HG03139 (cell line): Measurements from ENCODE around the gene SETSIP.
"Not testable (repeated sequence)": the region's sequence is repeated elsewhere in the genome, so short reads cannot be mapped to it uniquely, and the experiment has no call there.

Experiments
- ATAC-seq: cut with Tn5 transposase; IDR thresholded peaks from one replicate; pipeline ENCODE4 v1.9.1; 2021; ENCODE audit not compliant: unreplicated experiment

The SETSIP gene

GRCh38 chr1:92075311-92075710 is at the start of gene SETSIP:
TSS of gene SETSIP (minus strand) at chr1:92075411. CDS start at chr1:92075411, 0 bp downstream.
- ATAC-seq: no peak

DNA sequence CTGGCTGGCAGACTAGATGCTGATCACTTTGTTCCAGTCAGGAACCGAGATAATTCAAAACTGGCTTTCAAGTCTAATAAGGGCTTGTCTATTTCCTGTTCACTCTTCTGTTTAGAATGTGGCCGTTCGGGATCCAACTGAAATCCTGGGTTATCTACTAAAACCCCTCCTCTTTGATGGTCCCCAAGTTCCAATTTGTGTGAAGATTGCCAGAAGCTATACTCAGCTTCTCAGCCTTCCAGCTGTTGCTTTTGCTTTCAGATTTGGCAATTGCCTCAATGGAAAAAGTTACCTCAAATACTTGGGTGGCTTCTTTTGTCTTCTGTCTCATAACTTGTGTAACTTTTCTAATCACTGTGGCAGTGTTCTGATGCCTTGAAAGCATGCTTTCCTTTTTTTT is 48.7 kb upstream of the SETSIP start:
- ATAC-seq: no peak

DNA sequence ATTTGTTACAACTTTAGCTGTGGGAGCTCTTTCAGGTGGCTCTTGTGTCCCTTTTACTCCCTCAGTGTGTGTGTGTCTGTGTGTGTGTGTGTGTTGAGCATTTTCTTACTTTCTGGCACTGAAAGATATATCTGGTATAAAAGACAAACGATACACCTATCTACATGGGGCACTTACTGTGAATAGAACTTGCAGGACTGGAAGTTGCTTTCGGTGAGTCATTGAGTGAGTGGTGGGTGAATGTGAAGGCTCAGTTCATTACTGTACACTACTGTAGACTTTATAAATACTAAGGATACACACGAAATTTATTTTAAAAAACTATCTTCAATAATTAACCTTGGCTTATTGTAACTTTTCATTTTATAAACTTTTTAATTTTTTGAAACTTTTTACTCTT is 43.6 kb upstream of the SETSIP start:
- no peak for ATAC-seq

GRCh38 chr1:92117526-92117925 is 42.3 kb upstream of the SETSIP start:
- no peak for ATAC-seq

DNA sequence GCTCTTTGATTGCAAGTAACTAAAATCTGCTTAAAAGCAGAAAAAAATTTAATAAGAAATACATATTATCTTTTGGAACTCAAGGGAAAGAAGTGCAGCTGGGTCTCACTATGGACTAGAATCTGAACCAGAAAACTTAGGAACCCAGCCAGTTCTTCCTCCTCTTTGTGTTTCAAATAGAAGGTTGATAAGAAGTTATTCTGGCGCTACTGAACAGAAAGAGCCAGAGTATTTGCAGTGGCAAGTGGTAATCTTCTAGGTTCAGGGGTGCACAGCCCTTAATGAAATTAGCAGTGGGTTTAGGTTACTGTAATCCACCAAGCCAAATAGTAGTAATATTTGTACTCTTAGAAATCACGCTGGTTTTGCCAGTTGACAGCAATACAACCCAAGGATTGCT is 33.4 kb upstream of the SETSIP start:
- ATAC-seq: no peak

GRCh38 chr1:92105546-92106081 is 30.4 kb upstream of the SETSIP start:
- no peak for ATAC-seq

- ATAC-seq: no peak
Measured at GRCh38 chr1:92096317-92096716, 21.1 kb upstream of the SETSIP start.

GRCh38 chr1:92095874-92096273 is 20.7 kb upstream of the SETSIP start:
- no peak for ATAC-seq

DNA sequence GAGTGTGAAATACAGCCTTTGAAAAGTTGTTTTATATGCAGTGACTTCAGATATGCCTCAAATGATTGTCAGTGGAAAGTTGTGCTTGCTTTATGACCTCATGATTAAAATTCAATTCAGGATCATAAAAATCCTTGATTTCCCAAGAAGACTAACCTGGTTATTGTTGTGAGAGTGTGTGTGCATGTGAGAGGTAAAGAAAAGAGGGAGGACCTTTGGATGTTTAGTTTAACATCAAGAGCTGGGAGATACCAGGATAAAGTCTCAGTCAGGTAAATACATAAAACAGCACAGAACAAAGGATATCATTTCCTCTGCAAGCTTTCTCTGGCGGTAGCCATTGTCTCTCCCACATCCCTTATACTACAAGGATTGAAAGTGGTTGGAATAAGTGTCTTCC is 19.4 kb upstream of the SETSIP start:
- ATAC-seq: no peak

DNA sequence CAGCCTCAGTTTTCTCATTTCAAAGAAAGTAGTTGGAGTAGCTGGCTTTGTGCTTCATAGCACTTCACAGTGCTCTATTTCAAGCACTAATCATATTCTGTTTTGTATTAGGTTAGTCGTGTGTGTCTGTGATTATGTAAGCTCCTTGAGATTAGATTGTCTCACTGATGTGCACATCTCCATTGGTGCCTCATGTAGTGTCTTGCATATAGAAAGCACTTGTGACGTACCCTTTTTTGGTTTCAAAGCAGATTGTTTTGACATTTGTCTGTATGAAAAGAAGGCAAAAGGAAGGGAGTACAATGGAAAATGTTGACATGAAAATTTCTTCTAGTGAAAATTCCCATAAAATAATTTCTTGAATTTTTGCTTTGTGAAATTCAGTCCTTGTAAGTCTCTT is 18.9 kb upstream of the SETSIP start:
- ATAC-seq: no peak

GRCh38 chr1:92091625-92092024 is 16.4 kb upstream of the SETSIP start:
- no peak for ATAC-seq

GRCh38 chr1:92087542-92087941 is 12.3 kb upstream of the SETSIP start:
- ATAC-seq: no peak

- ATAC-seq: no peak
Measured at GRCh38 chr1:92085727-92086126, 10.5 kb upstream of the SETSIP start.

DNA sequence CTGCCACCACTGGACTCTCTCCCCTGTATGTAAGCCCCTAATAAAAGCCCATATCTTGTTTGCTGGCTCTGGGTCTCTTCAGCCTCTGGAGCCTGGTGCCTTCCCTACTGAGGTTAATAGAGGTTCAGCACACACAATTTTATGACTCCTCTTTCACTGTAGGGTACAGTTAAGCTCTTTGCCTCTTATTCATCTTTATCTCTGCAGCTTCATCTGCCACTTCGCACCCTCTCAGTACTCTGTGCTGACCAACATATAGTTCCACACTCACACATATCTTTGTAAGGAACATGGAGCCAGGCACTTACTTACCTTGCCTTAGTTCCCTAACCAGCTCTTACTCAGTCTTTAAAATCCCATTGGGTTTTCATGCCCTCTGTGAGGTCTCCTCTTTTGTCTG is 9.4 kb upstream of the SETSIP start:
- no peak for ATAC-seq

DNA sequence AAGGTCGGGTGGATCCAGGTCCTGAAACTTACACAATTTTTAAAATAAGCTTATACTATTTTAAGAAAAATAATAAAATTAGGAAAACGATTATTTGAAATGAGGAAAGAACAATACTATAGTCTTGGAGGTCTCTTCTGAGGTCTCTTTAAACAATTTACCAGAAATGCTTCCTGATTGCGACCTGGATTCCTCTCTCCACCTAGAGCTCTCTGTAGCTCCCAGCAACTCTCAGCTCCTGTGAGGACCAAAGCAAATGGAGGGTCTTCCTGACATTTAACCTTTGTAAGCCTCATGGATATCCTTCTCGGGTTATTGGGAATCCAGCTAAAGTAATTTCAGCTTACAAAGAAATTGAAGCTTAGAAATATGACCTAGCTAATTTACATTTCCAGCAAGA is 5.8 kb upstream of the SETSIP start:
- ATAC-seq: no peak

- ATAC-seq: peak; percentile 95
Measured at GRCh38 chr1:92080128-92080985, 5.1 kb upstream of the SETSIP start, which contains the start of gene BTBD8. TSS of gene BTBD8 (plus strand) at chr1:92080345. CDS start at chr1:92080572, 227 bp downstream.

- no peak for ATAC-seq
Measured at GRCh38 chr1:92079441-92079840, 4.2 kb upstream of the SETSIP start.

DNA sequence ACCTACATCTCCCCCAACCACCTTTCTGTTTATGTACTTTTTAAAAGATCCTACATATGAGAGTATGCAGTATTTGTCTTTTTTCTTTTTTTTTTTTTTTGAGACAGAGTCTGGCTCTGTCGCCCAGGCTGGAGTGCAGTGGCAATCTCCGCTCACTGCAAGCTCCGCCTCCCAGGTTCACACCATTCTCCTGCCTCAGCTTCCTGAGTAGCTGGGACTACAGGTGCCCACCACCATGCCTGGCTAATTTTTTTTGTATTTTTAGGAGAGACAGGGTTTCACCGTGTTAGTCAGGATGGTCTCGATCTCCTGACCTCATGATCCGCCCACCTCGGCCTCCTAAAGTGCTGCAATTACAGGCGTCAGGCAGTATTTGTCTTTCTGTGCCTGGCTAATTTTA is 2.9 kb upstream of the SETSIP start:
- ATAC-seq: not testable (repeated sequence)

GRCh38 chr1:92076363-92076762 is 1.2 kb upstream of the SETSIP start:
- ATAC-seq: no peak

- ATAC-seq: not testable (repeated sequence)
Measured at GRCh38 chr1:92074446-92074845, 765 bp downstream of the SETSIP start.

DNA sequence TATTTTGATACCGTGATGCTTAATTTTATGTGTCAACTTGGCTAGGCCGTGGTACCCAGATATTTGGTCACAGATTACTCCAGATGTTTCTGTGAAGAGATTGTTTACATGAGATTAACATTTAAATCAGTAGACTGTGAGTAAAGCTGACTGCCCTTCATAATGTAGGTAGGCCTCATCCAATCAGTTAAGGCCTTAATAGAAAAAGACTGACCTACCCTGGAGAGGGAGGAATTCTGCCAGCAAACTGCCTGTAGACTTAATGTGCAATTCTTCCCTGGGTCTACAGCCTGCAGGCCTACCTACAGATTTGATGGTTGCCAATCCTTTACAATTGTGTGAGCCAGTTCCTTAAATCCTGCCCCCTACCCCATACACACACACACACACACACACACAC is 4.3 kb downstream of the SETSIP start:
- ATAC-seq: no peak

DNA sequence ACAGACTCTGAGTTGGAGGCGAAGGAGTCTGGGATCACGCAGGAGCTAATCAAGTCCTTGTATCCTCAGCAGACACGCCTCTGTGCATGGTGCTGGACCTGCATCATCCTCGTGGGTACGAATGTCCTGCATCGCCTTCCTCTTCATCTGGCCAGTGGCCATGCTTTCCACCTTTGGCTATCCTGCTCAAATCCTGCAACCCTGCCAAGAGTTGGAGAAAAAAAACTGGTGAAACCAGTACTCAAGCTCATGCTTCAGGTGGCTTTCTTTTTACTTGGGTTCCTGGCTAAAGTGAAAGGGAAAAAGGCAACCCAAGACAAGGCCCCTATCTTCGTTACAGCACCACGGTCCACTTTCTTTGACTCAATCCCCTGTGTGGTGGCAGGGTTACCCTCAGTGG is 8.9 kb downstream of the SETSIP start:
- no peak for ATAC-seq

DNA sequence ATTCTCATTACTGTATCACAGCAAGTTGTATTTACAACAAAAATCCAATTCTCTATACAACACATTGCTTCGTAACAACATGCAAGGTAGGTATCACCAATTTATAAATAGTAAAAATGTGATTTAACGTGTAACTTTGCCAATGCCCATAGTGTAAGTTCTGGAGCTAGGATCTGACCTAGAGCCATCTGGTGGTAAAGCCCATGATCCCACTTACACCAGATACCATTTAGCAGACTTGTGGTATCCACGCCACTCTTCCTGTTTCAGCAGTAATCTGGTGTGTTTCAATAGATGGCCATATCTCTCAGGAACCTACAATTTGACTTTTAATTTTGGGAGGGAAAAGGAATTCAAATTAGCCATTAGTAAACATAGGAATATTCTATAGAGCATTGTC is 10.2 kb downstream of the SETSIP start:
- no peak for ATAC-seq
